Erythroblast (primary cell): ENCODE measurements around the gene SSX5.

Experiments used
- GATA1 ChIP-seq: IDR thresholded peaks from 2 replicates; pipeline ENCODE4 v1.6.1; 2011; ENCODE audit warnings: low read depth, mild to moderate bottlenecking, control low read depth, low read length, moderate library complexity
- POLR2A ChIP-seq: IDR thresholded peaks from 2 replicates; pipeline ENCODE4 v1.6.1; 2011; ENCODE audit warnings: mild to moderate bottlenecking, low read length

DNA sequence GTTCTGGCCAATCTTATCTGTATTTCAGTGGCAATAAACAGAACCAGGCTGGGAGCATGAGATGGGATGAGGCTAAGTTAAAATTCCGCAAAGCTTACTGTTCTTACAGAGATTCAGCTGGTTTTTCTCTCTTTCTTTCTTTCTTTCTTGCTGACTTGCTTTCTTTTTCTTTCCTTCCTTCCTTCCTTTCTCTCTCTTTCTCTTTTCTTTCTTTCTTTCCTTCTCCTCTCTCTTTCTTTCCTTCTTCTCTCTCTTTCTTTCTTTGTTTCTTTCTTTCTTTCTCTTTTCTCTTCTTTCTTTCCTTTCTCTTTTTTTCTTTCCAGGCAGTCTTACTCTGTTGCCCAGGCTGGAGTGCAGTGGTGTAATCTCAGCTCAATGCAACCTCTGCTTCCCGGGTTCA, 41.8 kb downstream of the SSX5 start:
- TF ChIP-seq POLR2A: no peak
- TF ChIP-seq GATA1: no peak
